Amygdala (tissue), 56 donors: ENCODE data around the gene MXD4.

Experiments
- DNase-seq, 56 donors: peaks; one replicate each; lab custom pipeline; 2025; lab: John Stamatoyannopoulos, UW

Gene MXD4

GRCh38 chr4:2261853-2262144 lies at the start of gene MXD4:
Gene MXD4 (minus strand): TSS chr4:2262109. CDS start chr4:2261980, 129 bp downstream.
- no peak for DNase-seq

- no peak for DNase-seq
Observed at GRCh38 chr4:2306773-2307410, 45.0 kb upstream of the MXD4 start.

- DNase-seq = no peak
Observed at GRCh38 chr4:2305766-2306501, 44.0 kb upstream of the MXD4 start.

DNA sequence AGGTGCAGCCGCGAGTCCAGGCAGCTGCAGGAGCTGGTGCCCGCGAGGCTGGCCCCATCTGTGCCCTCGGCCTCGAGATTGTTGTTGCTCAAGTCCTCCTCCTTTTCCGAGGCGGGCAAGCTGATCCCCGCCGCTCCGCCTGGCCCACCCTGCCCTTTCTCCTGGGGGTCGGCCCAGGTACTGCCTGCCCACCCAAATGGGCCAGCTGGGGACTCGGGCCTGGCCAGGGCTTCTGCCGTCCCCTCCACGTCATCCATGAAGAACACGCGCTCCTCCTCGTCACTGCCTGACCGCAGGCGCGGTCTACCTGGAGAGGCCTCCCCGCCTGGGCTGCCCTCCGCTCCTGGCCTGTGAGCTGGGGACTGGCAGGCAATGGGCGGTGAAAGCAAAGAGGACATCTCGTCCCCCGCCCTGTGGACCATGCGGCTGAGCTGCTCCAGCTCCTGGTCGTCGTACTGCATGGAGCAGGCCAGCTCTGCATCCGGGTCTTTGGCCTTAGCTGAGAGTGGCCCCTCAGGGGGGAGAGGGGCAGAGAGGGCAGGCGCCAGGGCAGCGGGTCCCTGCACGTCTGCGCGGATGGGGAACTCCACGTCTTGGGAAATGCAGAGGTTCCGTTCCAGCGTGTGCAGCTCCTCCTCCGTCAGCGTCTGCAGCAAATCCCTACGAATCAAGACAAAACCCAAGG lies 43.1 kb upstream of the MXD4 start:
- DNase-seq = no peak

DNA sequence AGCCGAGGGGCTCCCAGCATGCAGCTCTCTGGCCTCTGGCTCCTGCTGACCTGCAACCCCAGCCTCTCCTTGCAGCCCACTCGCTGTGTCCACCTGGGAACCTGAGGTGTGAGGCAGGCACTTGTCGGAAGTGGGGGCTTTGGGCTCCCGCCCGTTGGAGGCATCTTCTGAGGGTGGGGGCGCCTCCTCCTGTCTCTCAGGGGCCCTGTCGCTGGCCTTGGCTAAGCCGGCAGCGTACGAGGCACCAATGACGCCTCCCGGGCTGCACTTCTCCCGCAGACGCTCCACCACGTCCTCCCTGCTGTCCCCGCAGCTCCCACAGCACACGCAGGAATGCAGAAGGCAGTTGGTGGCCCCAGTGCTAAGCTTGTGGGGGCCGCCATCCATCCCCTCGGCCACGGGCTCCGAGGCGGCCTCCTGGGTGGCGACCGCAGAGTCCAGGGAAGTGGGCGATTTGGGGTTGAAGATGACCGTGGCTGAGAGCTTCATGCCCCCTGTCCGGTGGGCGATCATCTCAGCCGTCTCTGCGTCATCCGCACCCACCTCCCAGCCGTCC lies 42.5 kb upstream of the MXD4 start:
- DNase-seq = no peak

DNA sequence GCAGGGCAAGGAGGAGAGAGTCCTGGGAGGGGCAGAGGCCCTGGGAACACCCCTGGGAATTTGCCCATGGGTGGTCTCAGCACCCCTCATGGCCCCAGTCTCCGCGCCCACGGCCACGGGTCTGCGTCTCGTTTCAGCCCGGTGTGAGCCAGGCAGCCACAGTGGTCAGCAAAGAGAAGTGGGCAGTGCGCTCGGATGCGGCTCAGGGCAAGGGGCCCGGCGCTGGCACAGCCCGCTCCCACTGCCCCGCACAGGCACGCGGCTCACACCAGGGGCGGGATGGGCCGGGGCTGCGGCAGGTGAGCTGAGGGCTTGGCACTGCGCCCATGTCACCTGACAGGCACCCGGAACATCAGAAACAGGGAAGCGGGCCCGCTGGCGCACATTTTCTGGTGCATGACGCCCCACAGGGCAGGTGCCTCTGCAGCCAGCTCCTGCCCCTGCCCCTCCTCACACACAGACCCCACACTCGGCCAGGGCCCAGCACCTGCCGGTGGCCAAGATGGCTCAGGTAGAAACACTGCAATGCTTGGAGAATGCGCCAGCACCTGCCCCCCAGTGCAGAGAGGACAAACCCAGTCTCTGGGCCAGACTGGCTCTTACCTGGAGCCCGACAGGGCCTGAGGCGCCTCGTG lies 41.9 kb upstream of the MXD4 start:
- no peak for DNase-seq

DNA sequence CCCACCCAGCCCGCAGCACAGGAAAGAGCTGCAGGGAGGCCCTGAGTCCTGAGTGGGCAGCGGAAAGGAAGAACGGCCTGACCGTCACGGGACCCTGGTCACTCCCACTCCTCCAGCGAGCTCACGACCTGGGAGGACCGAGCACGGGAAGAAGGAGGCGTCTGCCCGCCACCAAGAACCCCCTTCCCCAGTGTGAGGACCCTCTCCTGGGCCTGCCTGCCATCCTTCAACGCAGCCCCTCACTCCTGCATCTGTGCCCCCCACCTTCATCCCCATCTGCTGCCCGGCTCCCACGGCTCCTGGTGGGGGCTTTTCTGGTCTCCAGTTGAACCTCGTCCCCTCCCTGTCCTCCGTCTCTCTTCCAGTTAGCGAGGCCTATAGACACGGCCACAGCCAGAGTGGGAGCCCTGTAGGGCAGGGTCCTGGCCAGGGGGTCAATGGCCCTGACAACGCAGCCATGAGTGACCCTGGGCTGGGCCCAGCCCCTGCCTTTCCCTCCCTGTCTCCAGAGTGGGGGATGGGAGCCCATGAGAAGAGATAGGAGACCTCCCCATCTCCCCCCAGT lies 41.3 kb upstream of the MXD4 start:
- DNase-seq = no peak

- DNase-seq = no peak
Observed at GRCh38 chr4:2302387-2303119, 40.6 kb upstream of the MXD4 start.

DNA sequence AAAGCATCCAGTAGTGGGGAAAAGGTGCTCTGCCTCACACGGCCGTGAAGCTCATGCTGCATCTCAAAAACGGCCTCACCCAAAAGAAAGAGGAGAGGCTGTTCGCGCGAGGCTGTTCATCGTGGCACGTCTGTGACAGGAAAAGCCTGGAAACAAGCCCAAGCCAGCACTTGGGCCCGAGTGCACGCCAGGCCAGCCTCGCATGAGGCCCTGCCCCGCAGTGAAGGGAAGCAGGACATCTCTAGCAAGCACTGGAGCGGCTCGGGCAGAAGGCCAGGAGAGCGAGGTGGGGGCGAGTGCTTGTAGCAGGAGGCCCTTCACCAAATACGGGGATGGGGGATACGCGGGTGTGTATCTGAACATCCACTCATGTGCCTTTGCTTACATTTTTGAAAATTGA lies 39.9 kb upstream of the MXD4 start:
- DNase-seq = no peak

DNA sequence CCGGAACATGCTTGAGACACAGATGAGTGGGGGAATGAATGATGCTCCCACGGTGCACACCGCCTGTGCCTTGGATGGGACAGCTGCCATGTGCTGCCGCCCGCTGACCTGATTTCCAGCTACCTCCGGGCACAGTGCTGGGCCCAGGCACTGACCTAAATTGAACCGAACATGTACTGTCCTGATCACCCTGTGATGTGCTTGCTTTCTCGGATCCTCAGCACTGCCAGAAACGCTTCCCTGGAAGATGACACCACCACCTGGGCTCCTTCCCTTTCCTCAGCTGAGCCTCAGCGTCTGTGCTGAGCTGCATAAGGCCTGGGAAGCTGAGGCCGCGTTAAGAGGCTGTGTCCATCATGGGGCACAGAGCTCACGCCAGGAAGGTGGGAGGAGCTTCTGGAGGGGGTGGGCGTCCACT lies 39.3 kb upstream of the MXD4 start:
- DNase-seq = no peak

DNA sequence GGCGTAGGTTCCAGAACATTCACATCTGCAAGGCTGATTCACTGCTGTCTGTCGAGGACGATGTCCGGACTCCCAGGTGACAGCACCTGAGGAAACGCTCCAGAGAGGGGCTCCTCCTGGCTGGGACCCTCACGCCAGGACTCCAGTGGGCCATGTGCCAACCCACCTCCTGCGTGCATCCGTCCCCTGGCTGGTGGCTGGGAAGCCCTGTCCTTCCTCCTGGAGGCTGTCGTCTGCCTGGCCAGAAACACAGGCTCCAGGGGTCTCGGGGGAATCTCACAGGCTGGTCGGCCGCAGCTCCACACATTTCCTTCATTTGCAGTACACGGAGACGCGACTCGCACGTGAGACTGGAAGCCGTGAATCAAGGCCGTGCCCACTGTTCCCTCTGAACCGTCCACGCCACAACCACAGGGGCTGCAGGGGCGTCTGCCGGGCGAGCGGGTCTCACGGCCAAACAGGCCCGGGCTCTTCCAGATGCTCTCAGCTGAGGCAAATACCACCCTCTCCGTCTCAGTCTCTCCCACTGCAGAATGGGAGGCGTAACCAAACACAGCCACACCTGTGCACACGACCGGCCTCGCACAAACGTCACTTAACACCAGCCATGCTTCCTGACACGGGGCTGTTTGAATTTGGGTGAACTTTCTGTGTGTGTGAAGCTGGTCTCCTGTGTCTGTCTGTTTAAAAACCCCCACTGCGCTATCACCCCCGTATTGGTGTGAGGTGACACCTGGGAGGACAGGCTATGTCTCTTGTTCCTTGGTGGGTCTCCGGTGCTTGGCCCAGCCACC lies 38.7 kb upstream of the MXD4 start:
- DNase-seq = no peak

DNA sequence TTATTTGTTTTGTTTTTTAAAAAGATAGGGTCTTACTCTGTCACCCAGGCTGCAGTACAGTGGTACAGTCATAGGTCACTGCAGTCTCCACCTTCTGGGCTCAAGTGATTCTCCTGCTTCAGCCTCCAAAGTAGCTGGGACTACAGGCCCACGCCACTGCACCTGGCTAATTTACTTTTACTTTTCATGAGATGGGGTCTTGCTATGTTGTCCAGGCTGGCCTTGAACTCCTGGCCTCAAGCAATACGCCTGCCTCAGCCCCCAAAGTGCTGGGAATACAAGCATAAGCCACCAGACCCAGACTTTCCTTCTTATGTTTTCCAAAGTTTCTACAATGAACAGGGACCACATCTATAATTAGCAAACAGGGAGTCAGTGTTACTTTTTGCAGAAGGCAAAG lies 37.9 kb upstream of the MXD4 start:
- no peak for DNase-seq

DNA sequence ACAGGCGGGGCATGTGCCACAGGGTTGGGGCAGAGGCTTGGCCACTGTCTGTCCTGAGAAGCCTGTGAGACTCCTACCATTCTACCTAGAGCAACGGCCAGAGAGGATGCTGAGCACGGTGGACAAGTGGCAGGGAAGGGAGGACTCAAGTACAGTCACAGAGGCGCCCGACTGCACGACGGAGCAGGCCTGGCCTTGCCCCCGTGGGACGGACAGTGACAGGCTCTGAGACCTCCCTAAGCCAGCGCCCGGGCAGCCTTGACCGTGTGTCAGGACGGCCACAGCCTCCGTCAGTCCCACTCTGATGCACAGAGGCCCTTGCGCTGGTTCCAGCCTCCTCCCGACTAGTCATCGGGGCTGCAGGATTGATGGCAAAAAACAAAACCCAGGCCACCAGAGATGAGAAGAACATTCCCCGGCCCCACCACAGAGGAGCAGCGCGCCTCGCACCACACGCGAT lies 36.7 kb upstream of the MXD4 start:
- DNase-seq = no peak

DNA sequence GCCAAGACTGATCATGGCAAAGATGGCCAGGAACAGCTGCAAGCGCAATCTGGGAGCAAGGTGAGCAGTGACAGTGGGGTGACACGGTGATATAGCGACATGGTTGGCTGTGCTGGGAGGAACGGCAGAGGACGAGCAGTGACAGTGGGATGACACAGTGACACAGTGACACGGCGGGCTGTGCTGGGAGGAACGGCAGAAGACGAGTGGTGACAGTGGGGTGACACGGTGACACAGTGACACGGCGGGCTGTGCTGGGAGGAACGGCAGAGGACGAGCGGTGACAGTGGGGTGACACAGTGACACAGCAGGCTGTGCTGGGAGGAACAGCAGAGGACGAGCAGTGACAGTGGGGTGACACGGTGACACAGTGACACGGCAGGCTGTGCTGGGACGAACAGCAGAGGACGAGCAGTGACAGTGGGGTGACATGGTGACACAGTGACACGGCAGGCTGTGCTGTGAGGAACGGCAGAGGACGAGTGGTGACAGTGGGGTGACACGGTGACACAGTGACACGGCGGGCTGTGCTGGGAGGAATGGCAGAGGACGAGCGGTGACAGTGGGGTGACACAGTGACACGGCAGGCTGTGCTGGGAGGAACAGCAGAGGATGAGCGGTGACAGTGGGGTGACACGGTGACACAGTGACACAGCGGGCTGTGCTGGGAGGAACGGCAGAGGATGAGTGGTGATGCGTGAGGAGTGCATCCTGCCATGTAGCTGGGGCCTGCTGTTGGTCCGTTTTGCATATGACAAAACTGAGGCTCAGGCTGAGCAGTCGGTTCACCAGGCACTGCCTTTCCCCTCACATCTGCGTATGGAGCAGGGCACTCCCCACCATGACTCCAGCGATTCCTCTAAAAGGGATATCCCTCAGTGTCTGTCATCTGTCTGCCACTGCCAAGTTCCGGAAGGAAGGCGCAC lies 36.0 kb upstream of the MXD4 start:
- no peak for DNase-seq

DNA sequence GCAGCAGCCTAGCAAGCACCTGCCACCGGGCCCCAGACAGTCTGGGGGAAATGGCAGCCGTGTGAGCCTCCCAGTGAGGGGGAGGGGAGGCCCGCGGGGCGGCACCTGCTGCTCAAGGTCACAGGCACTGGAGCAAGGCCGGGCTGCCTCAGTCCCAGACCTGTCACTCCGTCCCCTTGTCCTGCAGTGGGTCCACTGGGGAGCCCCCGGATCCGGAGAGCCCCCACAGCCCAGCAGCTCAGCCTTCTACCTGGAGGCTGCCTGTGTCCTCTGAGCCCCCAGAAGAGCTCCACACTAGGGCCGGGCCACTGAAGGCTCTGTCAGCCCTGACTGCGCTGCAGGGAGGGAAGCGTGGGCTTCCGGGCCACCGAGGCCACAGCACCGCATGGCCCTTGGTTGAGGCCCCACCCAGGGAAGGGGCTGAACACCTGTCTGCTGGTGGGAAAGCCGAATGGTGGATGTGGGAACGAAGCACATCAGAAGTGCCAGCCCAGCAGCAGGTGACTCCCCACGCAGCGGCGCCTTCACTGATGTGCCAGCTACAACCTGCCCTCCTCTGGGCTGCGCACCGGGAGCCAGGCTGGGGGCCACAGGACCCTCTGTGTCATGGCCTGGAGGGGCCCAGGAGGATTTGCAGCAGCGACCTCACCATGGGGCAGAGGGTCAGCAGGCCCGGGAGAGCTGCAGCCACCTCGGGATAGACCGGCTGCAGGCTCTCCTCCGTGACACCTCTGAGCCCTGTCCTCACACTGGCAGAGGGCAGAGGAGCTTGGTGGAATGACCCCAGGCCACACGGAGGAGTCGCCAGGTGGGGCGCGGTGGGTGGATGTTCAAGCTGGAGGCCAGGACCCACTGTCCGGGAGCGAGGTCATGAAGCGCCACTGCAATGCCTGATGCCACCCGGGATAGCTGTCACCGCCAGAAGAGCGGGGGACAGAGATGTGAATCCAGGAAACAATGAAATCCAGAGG lies 35.0 kb upstream of the MXD4 start:
- no peak for DNase-seq

DNA sequence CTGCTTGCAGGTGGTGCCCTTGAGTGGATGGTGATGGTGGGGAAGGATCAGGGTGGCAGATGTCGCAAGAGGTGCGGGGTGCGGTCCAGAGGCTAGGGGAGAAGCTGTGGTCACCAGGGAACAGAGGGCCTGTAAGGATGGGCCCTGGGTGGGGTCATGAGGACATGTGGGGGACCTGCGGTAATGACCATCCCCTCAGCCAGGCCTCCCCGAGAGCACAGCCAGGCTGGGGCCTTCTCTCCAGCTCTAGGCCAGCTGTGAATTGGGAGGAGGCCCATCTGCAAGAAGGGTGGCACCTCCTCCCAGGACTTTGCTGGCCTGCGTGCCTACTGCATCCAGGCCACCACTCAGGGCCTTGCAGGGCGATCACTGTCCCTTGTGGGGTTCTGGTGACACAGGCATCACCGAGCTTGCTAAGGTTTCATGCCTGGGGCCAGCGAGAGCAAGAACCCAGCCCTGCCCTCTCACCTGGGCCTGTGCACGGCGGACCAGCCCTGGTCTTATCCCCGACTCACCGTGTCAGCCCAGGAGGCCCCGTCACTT lies 34.1 kb upstream of the MXD4 start:
- no peak for DNase-seq

DNA sequence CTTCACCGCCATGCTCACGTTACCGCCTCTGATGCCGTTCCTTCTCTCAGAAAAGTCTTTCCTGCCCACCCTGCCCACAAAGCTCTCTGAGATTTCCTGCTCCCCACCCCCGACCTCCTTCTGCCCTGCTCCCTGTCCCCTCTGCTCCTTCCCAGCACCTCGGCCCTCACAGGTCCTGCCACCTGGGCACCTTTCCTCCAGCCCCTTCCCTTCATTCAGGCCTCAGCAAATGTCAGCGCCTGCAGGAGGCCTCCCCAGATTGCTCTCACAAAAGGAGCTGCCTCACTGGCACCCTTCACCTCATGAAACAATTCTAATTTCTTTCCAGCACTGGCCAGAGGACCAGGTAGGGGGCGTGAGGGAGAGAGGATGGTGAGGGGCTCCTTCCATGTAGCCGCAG lies 33.6 kb upstream of the MXD4 start:
- no peak for DNase-seq
